Measurements from ENCODE around the gene BCL11B.

BCL11B gene

DNA sequence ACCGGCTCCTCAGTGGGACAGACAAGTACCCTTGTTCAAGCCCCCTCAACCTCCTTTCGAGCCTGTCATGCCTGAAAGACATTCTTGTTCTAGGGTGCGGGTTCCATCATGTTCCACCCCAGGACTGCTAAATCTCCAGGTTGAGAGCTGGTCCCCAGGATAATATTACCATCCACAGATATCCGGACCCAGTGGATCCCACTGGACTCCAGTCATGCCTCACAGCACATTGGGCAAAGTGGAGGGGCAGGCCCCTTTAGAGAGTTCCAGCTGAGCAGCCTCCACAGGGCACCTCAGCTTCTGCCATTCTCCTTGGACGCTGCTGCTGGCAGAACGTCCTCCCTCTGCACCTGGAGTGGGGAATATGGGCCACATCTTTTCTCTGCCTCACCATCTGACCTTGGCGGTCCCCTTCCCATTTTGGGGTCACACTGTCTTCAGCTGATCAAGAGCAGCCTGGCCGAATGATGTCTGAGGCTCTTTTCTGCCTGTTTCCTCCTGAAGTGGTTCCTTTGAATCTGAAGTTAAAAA lies 137.4 kb downstream of the BCL11B start:
- no peak for DNase-seq (ENCODE audit: low spot score)

DNA sequence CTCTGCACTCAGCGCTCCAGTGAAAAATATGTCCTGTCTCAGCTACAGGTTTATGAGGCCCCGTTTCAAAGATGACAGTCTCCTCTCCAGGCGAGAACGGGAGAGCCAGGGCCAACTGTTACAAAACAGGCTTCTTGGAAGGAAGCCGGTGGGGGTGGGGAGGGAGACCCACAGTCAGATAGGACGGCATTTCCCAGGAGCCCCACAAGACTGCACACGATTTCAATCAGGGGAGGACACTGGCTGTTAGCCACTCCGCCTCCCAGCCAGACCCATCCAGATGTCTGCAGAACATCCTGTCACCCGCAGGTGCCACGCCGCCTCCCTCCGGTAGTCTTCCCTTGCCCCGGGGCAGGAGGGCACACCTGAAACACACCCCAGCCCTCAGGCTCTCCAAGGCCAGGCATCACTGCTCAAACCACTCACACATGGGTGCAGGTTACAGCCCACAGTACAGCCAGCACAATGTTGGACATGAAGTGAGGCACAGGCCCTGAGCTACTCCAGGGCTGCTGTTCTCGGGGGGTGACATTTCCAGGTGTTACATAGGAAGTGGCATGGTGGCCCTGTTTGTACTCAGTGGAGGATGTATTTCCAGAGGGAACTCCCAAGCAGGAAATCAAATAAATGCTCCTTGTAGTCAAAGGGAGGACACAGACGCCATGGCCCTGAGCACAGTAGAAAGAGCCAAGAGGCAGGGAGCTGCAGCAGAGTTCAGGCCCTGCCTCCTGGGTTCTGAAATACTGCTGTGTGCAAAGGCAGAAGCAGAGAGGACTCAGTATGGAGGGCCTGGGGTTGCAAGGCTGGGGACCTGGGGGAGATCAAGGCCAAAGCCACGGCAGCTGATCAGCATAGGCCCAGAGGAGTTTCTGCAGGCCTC lies 138.1 kb downstream of the BCL11B start:
- DNase-seq (ENCODE audit: low spot score): no peak

DNA sequence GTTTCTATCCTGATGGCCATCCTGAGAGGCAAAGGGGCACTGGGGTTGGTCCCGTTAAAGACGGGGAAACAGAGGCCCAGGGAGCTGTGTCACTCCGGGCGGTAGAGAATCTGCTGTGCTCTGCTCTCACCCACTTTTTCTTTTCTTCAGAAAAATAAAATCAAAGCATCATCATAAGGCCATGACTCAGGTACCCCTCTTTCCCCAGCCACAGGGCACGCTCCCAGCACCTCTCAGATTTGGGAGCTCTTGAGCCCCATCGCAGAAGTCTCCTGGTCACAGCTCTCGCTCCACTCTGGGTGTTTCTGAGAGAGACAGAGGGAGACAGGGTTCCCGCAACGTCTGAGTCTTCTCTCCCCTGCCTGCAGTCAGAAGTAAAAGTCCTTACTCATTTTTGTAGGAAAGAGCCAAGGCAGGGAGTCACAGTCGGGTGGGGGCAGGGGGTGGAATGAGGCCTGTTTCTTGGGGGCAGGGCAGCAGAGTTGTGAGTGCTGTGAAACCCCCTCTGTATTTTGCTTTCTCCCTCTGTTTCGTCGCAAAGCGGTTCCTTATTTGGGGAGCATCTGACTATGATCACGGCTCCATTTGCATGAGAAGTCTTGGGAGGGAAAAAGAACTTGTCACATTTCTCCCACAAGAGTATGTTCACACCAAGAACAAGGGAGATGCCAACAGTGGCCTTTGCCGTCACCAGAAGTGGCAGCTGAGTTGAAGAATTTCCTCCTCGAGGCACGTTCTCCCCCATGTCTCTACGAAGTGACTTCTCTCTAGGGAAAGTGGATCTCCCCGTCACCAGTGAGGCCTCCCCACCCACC lies 139.0 kb downstream of the BCL11B start:
- DNase-seq (ENCODE audit: low spot score): no peak

DNA sequence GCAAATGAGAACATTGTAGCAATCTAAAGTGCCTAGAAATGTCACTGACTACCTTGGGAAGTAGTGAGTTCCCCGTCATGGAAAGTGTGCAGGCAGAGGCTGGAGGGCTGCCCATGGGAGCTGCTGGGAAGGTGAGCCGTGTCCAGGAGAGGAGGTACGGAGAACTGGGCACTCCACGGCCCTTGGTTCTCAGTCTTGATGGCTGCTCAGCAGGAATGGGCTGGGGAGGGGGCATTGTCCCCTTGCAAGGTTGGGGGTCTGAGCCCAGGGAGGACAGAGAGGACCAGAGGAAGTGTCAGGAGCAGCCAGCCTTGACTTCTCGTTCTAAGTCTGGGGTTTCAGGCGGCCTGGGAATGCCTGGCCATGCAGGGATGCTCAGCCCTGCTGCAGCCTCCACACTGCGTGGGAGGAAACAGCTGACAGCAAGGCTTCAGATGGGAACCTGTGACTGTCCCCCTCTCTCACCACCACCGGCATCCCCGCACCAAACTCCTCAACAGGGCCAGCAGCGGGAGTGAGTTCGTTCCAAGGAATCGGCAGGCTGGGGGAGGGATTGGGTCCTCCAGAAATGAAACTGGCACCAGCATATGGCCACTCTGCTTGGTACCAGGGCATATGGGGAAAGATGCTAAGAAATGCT lies 140.2 kb downstream of the BCL11B start:
- no peak for DNase-seq (ENCODE audit: low spot score)

DNA sequence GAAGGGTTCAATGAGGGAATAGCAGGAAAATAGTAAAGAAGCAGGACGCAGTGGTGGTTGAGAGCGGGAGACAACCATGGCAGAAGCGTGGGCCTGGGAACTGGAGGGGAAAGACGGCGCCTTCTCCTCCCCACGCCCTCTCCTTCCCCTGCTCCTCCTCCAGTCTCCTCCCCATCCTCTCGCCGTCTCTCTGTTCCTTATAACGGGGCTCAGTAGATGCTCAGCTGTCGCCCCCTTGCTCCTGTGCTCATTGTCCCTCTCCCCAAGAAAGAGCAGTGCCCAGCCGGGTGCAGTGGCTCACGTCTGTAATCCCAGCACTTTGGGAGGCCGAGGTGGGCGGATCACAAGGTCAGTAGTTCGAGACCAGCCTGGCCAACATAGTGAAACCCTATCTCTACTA lies 142.0 kb downstream of the BCL11B start:
- DNase-seq (ENCODE audit: low spot score): no peak

DNA sequence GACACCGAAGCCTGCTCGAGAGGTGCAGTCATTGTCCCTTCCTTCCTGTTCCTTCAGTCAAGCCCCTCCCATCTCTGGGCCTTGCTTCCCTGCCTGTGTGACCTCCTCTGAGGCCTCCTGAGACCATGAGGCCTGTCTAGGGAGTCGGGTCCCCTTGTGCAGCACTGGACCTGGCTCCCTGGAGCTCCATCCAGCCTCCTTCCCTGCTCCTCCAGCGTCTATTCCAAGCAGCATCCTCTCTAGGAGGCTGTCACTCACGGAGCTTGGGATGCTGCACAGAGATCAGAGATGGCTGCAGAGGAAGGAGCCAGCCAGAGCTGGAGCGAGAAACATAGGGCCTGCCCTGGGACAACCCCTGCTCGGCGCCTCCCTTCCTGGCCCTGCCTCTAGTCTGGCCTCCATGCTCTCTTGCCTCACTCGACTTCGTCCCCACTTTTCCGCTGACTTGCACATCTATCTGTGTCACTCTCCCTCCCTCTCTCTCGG lies 142.7 kb downstream of the BCL11B start:
- DNase-seq (ENCODE audit: low spot score): no peak

DNA sequence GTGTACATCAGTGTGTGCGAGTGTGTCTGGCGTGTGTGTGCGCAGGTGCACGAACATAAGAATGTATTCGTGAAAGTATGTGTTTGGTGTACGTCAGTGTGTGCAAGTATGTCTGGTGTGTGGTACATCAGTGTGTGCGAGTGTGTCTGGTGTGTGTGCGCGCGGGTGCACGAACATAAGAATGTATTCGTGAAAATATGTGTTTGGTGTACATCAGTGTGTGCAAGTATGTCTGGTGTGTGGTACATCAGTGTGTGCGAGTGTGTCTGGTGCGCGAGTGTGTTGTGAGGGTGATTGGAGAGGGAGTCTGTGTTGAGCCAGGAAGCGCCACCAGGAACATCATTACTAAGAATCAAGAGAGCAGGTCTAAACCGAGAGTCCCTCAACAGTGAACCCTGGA lies 143.8 kb downstream of the BCL11B start:
- DNase-seq (ENCODE audit: low spot score): no peak

DNA sequence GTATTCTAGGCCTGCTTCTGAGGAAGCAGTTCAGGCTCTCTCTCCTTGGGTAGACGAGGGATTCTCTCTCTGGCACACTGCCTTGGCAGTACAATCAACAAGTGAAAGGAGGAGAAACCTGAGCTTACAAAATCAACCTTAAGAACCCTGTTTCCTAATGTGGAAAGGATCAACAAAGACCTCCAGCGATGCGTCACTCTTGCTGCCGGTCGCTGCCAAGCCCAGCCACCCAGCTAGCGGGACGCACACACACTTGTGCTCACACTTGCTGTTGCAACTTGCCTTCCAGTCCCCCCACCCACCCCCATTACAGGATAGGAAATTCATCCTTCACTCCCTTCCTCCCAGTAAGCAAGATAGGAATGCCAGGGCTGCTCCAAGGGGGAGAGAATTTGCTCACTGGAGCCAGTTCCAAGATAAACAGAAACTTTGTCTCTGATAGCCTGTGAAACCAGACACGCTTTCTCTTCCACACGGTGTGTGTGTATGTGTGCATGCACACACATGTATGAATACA lies 144.3 kb downstream of the BCL11B start:
- DNase-seq (ENCODE audit: low spot score): no peak

DNA sequence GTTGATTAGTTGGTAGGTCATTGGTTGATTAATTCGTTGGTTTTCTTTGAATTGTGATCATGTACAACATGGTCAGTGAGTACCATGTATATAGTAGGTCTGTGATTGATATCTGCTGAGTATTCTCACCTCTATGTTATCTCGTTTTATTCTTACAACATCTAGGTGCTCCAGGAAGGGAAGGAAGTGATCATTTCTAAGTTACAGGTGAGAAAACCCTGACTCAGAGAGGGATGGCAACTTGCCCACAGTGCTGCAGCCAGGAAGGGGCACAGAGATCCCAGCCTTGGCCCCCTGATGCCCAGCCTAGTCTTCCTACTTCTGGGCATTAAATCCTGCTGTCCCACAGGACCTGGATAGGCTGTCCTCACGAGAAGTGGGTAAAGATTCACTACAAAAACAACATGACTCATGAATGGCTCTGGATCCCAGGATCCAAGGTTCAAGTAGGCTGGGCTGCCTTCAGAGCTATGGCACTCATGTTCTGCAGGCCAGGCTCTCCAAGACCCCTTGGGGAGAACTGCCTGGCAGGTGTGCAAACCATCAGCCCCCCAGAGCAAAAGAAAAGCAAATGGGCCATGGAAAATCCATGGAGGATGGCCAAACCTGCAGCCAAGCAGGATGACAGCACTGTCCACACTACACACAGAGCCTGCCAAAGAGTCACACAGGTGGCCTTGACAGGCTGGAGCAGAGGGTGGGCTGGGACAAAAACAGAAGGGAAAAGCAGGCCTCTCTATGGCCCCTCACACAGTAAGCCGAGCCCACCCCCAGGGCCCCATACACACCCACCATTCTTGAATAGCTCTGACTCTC lies 146.2 kb downstream of the BCL11B start:
- DNase-seq (ENCODE audit: low spot score): no peak

DNA sequence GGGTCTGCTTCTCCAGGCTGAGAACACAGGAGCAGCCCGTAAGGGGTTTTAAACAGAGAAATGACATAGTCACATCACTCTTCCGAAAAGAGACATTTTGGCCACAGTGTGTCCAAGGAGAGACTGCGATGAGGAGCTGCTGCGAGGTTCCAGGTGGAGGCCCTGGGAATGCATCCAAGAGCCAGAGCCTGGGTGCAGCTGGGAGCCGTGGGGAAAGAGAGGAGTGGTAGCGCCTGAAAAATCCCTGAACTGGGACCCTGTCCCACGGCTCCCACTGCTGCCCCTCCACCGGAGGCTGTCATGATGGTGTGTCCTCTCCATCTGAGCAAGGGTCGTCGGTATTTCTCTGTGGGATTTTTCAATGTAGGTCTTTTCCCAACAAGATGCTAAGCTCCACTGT lies 146.9 kb downstream of the BCL11B start:
- no peak for DNase-seq (ENCODE audit: low spot score)

DNA sequence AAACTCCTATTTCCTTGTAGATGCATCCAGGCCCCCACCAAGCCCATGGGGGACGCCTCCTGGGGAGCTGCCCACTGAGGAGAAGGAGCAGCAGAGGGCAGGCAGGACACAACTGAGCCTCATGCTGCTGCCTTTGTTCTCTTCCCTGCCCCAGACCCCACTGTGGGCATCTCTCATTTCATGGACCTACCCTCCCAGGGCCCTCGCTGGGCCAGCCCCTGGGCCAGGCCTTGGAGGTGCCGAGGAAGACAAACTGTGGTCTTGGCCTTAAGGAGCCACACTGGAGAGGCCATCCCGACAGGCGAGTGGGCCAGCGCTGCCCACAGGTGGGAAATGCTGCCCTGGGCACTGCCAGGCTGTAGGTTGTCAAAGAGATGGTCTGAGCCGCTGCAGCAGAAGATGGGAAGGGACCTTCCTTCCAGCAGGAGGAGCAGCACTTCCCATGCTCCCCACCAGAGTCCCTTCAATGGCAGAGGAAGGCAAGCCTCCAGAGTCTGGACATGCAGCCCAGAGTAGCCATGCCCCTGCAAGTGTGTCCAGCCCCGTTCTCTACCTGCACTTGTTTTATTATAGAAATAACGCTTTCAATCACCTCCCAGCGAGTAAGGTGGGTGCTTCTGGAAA lies 147.4 kb downstream of the BCL11B start:
- no peak for DNase-seq (ENCODE audit: low spot score)

DNA sequence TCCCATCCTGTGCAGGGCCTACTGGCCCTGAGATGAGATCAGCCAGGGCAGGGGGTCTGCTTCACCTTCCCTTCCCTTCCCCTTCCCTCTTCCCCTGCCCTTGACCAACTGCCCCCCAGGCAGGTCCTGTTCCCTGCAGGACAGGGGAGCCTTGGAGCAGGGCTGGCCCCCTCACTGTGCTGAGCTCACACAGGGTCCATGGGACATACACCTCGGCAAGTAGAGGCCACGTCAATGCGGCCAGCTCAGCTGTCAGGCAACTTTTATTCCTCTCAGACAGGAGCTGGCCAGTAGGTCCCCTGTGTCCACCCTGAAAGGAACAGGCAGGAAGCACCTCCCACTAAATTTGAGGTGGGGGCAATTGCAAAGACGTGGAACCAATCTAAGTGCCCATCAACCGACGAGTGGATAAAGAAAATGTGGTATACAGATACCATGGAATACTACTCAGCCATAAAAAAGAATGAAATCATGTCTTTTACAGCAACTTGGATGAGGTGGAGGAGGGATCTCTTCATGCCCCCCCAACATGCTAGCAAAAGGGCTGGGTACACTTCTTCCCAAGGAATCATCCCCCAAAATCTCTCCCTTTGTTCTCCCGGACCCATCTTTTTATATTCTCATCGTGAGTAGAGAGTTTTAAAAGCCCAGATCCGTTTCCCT lies 148.7 kb downstream of the BCL11B start:
- no peak for DNase-seq (ENCODE audit: low spot score)

DNA sequence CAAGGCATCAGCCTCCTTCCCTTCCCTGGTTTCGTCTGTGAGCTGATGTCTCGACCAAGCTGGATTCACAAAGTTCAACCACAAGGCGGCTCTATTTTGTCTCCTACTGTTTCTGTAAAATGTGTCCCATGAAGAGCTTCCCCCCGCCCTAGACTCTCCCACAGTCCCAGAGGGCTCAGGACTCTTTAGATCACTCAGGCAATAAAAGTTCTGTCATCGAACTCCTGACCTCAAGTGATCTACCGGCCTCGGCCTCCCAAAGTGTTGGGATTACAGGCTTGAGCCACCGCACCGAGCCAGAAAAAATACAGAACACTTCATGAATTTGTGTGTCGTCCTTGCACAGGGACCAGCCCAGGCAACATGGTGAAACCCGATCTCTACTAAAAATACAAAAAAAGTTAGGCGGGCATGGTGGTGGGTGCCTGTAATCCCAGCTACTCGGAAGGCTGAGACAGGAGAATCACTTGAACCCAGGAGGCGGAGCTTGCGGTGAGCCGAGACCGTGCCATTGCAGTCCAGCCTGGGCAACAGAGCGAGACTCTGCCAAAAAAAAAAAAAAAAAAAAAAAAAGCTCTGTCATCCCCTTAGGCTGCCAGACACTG lies 149.4 kb downstream of the BCL11B start:
- no peak for DNase-seq (ENCODE audit: low spot score)

DNA sequence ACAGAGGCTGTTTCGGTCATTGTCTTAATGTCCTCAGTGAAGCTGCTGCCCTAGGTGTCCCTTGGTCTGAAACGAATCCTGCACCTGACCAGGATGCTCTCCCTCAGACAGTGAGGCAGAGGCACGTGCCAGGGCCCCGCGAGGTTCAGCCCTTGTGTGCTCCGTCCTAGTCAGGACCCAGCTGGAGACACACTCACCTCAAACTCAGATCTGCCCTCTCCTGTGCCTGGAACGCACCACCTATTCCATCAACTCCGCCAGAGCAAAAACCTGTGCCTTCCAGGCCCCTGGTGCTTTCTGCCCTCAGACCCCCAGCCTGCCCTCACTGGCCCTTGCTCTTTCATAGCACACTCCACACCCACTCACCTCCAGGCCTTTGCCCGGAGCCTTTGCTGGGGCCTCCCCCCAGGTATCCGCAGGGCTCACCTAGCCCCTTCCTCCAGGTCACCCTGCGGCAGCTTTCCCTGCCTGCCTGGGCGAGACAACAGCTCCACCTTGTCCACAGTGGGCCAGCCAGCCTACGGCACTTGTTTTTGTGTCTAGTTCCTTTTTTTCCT lies 150.6 kb downstream of the BCL11B start:
- DNase-seq (ENCODE audit: low spot score): no peak

DNA sequence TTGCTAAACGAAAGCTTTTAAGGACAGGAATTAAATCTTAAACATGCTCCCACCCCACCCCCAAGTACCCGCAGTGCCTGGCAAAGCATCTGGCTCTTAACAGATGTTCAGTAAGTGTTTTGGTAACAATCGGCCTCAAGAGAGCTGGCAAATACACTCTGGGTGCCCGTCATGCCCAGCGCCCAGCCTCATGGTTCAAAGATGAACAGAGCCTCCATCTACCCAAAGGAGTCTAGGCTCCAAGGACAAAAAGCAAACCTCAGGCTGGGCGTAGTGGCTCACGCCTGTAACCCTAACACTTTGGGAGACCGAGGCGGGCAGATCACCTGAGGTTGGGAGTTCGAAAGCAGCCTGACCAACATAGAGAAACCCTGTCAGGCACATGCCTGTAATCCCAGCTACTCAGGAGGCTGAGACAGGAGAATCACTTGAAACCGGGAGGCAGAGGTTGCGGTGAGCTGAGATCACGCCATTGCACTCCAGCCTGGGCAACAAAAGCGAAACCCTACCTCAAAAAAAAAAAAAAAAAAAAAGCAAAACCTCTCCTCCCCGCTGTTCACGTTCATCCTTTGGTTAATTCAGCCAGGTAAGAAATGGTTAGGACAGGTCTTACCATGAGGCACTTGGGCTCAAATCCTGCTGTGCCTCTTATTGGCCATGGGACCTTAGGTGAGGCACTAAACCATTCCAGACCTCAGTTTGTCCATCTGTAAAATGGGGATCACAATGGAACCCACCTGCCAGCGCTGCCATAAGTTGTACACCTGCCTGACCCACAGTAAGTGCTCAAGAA lies 151.3 kb downstream of the BCL11B start:
- DNase-seq (ENCODE audit: low spot score): no peak

DNA sequence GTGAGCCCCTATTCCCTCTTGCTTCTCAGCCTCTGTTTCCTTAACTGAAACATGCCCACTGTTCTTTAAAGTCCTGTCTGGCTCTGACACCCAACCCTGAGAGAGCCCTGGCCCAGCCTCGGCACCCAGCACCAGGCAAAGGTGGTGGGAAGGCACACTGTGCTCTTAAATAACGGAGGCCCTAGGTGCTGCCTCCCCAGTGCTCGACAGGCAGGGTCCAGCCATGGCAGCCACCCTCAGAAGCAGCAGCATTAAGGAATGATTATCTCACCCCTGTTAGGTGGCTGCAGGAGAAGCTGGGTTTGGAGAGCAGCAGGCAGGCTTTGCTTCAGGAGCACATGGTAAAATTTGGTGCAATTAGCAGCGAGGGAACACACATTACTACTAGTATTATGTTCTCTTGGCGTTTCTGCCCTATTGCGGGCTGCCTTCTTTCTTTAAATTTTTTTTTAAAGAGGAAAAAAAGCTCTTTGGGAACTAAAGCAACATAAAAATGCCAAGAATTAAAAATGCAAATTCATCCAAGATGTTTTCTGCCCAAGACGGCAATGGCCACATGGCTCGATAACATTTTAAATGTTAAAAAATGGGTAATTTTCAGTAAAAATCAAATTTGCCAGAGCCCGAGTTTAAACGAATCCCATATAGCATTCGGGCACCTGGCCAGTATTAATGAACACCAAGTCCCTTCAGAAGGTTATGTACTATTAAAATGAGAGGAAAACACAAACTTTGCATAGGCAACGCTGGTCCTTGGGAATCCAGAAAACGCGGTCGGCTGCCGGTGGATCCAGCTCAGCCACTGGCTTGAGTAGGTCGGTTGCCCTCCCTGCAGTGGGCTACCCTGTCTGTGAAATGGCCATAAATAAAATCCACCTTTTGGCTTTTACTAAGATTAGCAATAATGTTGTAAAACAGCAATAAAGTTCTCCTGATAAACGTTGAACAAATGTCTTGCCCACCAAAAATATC lies 152.2 kb downstream of the BCL11B start:
- DNase-seq (ENCODE audit: low spot score): no peak

Measured in iPS-NIHi11 (cell line).